Peyer's patch (tissue), 4 donors: ENCODE results near the gene CDC34. TPM values are rescaled to one million over a fixed set of nuclear protein-coding genes. Genes with fewer than 3 reads are reported as not detected.
"Not testable (repeated sequence)": the region's sequence is repeated elsewhere in the genome, so short reads cannot be mapped to it uniquely, and the experiment has no call there.

Source experiments
- DNase-seq, 3 donors: peaks; one replicate each; pipeline ENCODE4 v3.0.0-alpha.2; 2017 to 2019
- H3K27ac ChIP-seq, 4 donors: fragments of 200-600 bp; sonication (generic); one replicate each; pipeline ENCODE4 v1.5.1; 2016 to 2019
- H3K27me3 ChIP-seq, 2 donors: fragments of 200-600 bp; sonication (generic); one replicate each; pipeline ENCODE4 v1.5.1; 2019
- H3K36me3 ChIP-seq, 3 donors: fragments of 200-600 bp; sonication (generic); one replicate each; pipeline ENCODE4 v1.5.1; 2016 to 2019
- H3K4me1 ChIP-seq, 4 donors: fragments of 200-600 bp; sonication (generic); one replicate each; pipeline ENCODE4 v1.5.1; 2016 to 2019
- H3K4me3 ChIP-seq, 4 donors: fragments of 200-600 bp; sonication (generic); 1 replicate in 3 of 4; 2 replicates in 1 of 4; pipeline ENCODE4 v1.5.1; 2016 to 2019; ENCODE audit warnings: mild to moderate bottlenecking in 1 of 4
- H3K9me3 ChIP-seq, 4 donors: fragments of 200-600 bp; sonication (generic); one replicate each; pipeline ENCODE4 v1.5.1; 2016 to 2019; ENCODE audit warnings: mild to moderate bottlenecking in 1 of 4
- CTCF ChIP-seq, 6 experiments: fragments of 450-650 bp in 4 of 6; fragments of 200-600 bp in 2 of 6; sonication (generic) in 1 of 6; IDR thresholded peaks; one replicate each; pipeline ENCODE4 v1.5.1; 2017 to 2019; ENCODE audit warnings: antibody characterized with exemption in 6 of 6, mild to moderate bottlenecking in 3 of 6, moderate library complexity in 1 of 6
- POLR2A ChIP-seq, 2 donors: fragments of 450-650 bp; IDR thresholded peaks; one replicate each; pipeline ENCODE4 v1.5.1; 2017; ENCODE audit warnings: antibody characterized with exemption in 2 of 2, mild to moderate bottlenecking in 2 of 2, moderate library complexity in 2 of 2
- total RNA-seq, 4 donors: library from RNA; depleted of rRNA; stranded (reverse); fragments of >200 nt; gene quantifications; one replicate each; pipeline ENCODE4 v1.1.0, GENCODE V29; 2016

The CDC34 gene
- total RNA-seq, 4 donors from 2014 or later: 65.6 to 91.1 (median 75.2) TPM

GRCh38 chr19:582497-583197 is 51.1 kb downstream of the CDC34 start:
- Histone ChIP-seq H3K4me3 (no peak overlapping the region), H3K27me3 (no peaks in the 10 kb centered on the region), H3K9me3 (no peaks in the 10 kb centered on the region), H3K4me1 (peaks cover 0 to 8% (median 0%) of the 10 kb centered on the region in 4 donors), H3K27ac (no peak overlapping the region), H3K36me3 (peaks cover 0 to 47% (median 0%) of the 10 kb centered on the region in 3 donors)
- no peak for DNase-seq
- no peak for TF ChIP-seq CTCF (IDR thresholded peaks at IDR 0.05)
- no peak for TF ChIP-seq POLR2A (IDR thresholded peaks at IDR 0.05)

GRCh38 chr19:583198-583967 is 51.8 kb downstream of the CDC34 start:
- Histone ChIP-seq H3K9me3 (no peaks in the 10 kb centered on the region), H3K27ac (no peak overlapping the region), H3K36me3 (peaks cover 0 to 47% (median 0%) of the 10 kb centered on the region in 3 donors), H3K4me3 (no peak overlapping the region), H3K4me1 (peaks cover 0 to 13% (median 2%) of the 10 kb centered on the region in 4 donors), H3K27me3 (peaks cover 0 to 7% of the 10 kb centered on the region in 2 donors)
- no peak for DNase-seq
- TF ChIP-seq POLR2A (IDR thresholded peaks at IDR 0.05) (no peak), CTCF (IDR thresholded peaks at IDR 0.05) (no peak)

- TF ChIP-seq POLR2A (IDR thresholded peaks at IDR 0.05) (no peak), CTCF (IDR thresholded peaks at IDR 0.05) (no peak)
- Histone ChIP-seq H3K27me3 (peaks cover 0 to 12% of the 10 kb centered on the region in 2 donors), H3K9me3 (no peaks in the 10 kb centered on the region), H3K36me3 (peaks cover 0 to 43% (median 0%) of the 10 kb centered on the region in 3 donors), H3K4me3 (no peak overlapping the region), H3K27ac (no peak overlapping the region), H3K4me1 (peaks cover 0 to 16% (median 3%) of the 10 kb centered on the region in 4 donors)
- no peak for DNase-seq
Measured at GRCh38 chr19:583968-584239, 52.3 kb downstream of the CDC34 start.

- Histone ChIP-seq H3K9me3 (no peaks in the 10 kb centered on the region), H3K4me3 (no peak overlapping the region), H3K27me3 (peaks cover 0 to 17% of the 10 kb centered on the region in 2 donors), H3K36me3 (peaks cover 0 to 39% (median 0%) of the 10 kb centered on the region in 3 donors), H3K4me1 (peaks cover 0 to 21% (median 5%) of the 10 kb centered on the region in 4 donors), H3K27ac (no peak overlapping the region)
- peak; percentile 33 to 69 (median 68) for DNase-seq
- TF ChIP-seq CTCF (IDR thresholded peaks at IDR 0.05): peak; percentile 61 to 88 (median 80)
- no peak for TF ChIP-seq POLR2A (IDR thresholded peaks at IDR 0.05)
Measured at GRCh38 chr19:584240-585001, 52.9 kb downstream of the CDC34 start.

GRCh38 chr19:585146-585545 is 53.6 kb downstream of the CDC34 start:
- H3K27me3 ChIP-seq: peaks cover 0 to 18% of the 10 kb centered on the region in 2 donors
- H3K4me3 ChIP-seq, DNase-seq, H3K9me3 ChIP-seq, H3K27ac ChIP-seq: not testable (repeated sequence)
- peaks cover 0 to 22% (median 6%) of the 10 kb centered on the region in 4 donors for H3K4me1 ChIP-seq
- peaks cover 0 to 34% (median 0%) of the 10 kb centered on the region in 3 donors for H3K36me3 ChIP-seq
